Liver (tissue), 9 donors: Measurements from ENCODE around the gene LHFPL6. TPM values are rescaled to one million over a fixed set of nuclear protein-coding genes. Genes with fewer than 3 reads are reported as not detected.

Source experiments
- DNase-seq: peaks from one replicate; pipeline ENCODE4 v3.0.0-alpha.2; 2017; ENCODE audit warnings: low spot score
- H3K27ac ChIP-seq, 2 donors: one replicate each; pipeline ENCODE4 v1.7.0; 2013; ENCODE audit warnings: inconsistent platforms in 2 of 2, low read length in 2 of 2, control low read depth in 1 of 2, low read depth in 1 of 2, mild to moderate bottlenecking in 1 of 2
- H3K27me3 ChIP-seq, 4 donors: one replicate each; pipeline versions ENCODE4 v1.6.1 to v1.7.0; 2013; ENCODE audit warnings: low read length in 3 of 4, inconsistent platforms in 1 of 4, mild to moderate bottlenecking in 1 of 4, moderate library complexity in 1 of 4; ENCODE audit not compliant: control insufficient read depth in 4 of 4, insufficient read depth in 4 of 4
- H3K36me3 ChIP-seq, 4 donors: one replicate each; pipeline versions ENCODE4 v1.6.1 to v1.7.0; 2013; ENCODE audit warnings: low read length in 3 of 4, mild to moderate bottlenecking in 3 of 4, low read depth in 1 of 4, moderate library complexity in 1 of 4; ENCODE audit not compliant: control insufficient read depth in 4 of 4, insufficient read depth in 3 of 4
- H3K4me1 ChIP-seq, 4 donors: one replicate each; pipeline versions ENCODE4 v1.6.1 to v1.7.0; 2013; ENCODE audit warnings: low read length in 3 of 4, mild to moderate bottlenecking in 3 of 4, moderate library complexity in 1 of 4; ENCODE audit not compliant: control insufficient read depth in 4 of 4, insufficient read depth in 4 of 4
- H3K4me3 ChIP-seq, 3 donors: one replicate each; pipeline versions ENCODE4 v1.6.1 to v1.7.0; 2013; ENCODE audit warnings: low read length in 3 of 3, control low read depth in 1 of 3, low read depth in 1 of 3, mild to moderate bottlenecking in 1 of 3
- H3K9ac ChIP-seq, 2 donors: one replicate each; pipeline ENCODE4 v1.7.0; 2013; ENCODE audit warnings: low read length in 2 of 2, mild to moderate bottlenecking in 2 of 2, moderate library complexity in 2 of 2, control low read depth in 1 of 2, low read depth in 1 of 2
- H3K9me3 ChIP-seq, 4 donors: one replicate each; pipeline versions ENCODE4 v1.6.1 to v1.7.0; 2013; ENCODE audit warnings: low read length in 3 of 4; ENCODE audit not compliant: control insufficient read depth in 4 of 4
- EGR1 ChIP-seq, 2 donors: IDR thresholded peaks; 2 replicates each; pipeline ENCODE4 v1.6.1; 2016 to 2018; ENCODE audit warnings: antibody characterized with exemption in 2 of 2, low read depth in 2 of 2
- FOXA1 ChIP-seq: IDR thresholded peaks from 2 replicates; pipeline ENCODE4 v1.6.1; 2016; ENCODE audit warnings: antibody characterized with exemption
- FOXA2 ChIP-seq: IDR thresholded peaks from 2 replicates; pipeline ENCODE4 v1.6.1; 2016; ENCODE audit warnings: antibody characterized with exemption
- GABPA ChIP-seq, 2 donors: IDR thresholded peaks in 1 of 2; conservative IDR thresholded peaks in 1 of 2; 2 replicates each; pipeline ENCODE4 v1.6.1; 2016; ENCODE audit warnings: antibody characterized with exemption in 2 of 2, mild to moderate bottlenecking in 1 of 2, moderate library complexity in 1 of 2
- HNF4A ChIP-seq, 2 donors: conservative IDR thresholded peaks; 2 replicates each; pipeline ENCODE4 v1.6.1; 2016; ENCODE audit warnings: antibody characterized with exemption in 2 of 2, mild to moderate bottlenecking in 2 of 2
- HNF4G ChIP-seq: IDR thresholded peaks from 2 replicates; pipeline ENCODE4 v1.6.1; 2016; ENCODE audit warnings: antibody characterized with exemption
- JUND ChIP-seq, 2 donors: IDR thresholded peaks; 2 replicates each; pipeline ENCODE4 v1.6.1; 2016; ENCODE audit warnings: antibody characterized with exemption in 2 of 2
- NR2F2 ChIP-seq: IDR thresholded peaks from 2 replicates; pipeline ENCODE4 v1.6.1; 2016; ENCODE audit warnings: antibody characterized with exemption
- RAD21 ChIP-seq, 2 donors: IDR thresholded peaks; 2 replicates each; pipeline ENCODE4 v1.6.1; 2016; ENCODE audit warnings: antibody characterized with exemption in 2 of 2, mild to moderate bottlenecking in 2 of 2
- RXRA ChIP-seq, 2 donors: IDR thresholded peaks; 2 replicates each; pipeline ENCODE4 v1.6.1; 2017 to 2018; ENCODE audit warnings: antibody characterized with exemption in 2 of 2, mild to moderate bottlenecking in 1 of 2
- SP1 ChIP-seq: IDR thresholded peaks from 2 replicates; pipeline ENCODE4 v1.6.1; 2018; ENCODE audit warnings: antibody characterized with exemption, mild to moderate bottlenecking
- TAF1 ChIP-seq: conservative IDR thresholded peaks from 2 replicates; pipeline ENCODE4 v1.6.1; 2016; ENCODE audit warnings: antibody characterized with exemption, mild to moderate bottlenecking
- YY1 ChIP-seq: IDR thresholded peaks from 2 replicates; pipeline ENCODE4 v1.6.1; 2016; ENCODE audit warnings: antibody characterized with exemption, mild to moderate bottlenecking
- WGBS: extraction: QIAGEN DNeasy Blood & Tissue Kit; methylation state at CpG from one replicate; pipeline ENCODE4 v1.1.7; 2013; 5-methylcytosine and 5-hydroxymethylcytosine counted together
- polyA plus RNA-seq, 2 donors: library from polyadenylated mRNA; stranded (reverse) in 1 of 2; unstranded in 1 of 2; fragments of 200-250 nt in 1 of 2; fragments of >200 nt in 1 of 2; fragmentation: Nextera tagmentation in 1 of 2; extraction: Ambion mirVana in 1 of 2; gene quantifications; one replicate each; pipeline versions ENCODE4 v1.2.1 to v1.2.3, GENCODE V29; 2013 to 2015
- total RNA-seq, 2 donors: library from RNA; depleted of rRNA; stranded (reverse); fragments of >200 nt; gene quantifications; one replicate each; pipeline ENCODE4 v1.2.3, GENCODE V29; 2014
- TF ChIP-seq, protein P1 (sequence below): IDR thresholded peaks from 2 replicates; pipeline ENCODE4 v1.6.1; 2016; ENCODE audit warnings: antibody characterized with exemption
- TF ChIP-seq, protein P2 (sequence below): fragments of 150-350 bp; IDR thresholded peaks from 2 replicates; pipeline ENCODE4 v1.5.1; 2017; ENCODE audit warnings: improper control_type of control experiment, low read depth, low read length; ENCODE audit not compliant: missing input control
- TF ChIP-seq, protein P3 (sequence below): IDR thresholded peaks from 2 replicates; pipeline ENCODE4 v1.6.1; 2016; ENCODE audit warnings: antibody characterized with exemption
- TF ChIP-seq, protein P4 (sequence below): IDR thresholded peaks from 2 replicates; pipeline ENCODE4 v1.6.1; 2016; ENCODE audit warnings: antibody characterized with exemption
- TF ChIP-seq, protein P5 (sequence below): IDR thresholded peaks from 2 replicates; pipeline ENCODE4 v1.6.1; 2016; ENCODE audit warnings: antibody characterized with exemption, mild to moderate bottlenecking
- donor health status: healthy.
- donor health status: healthy.
- donor health status: healthy.
- donor health status: healthy.
- donor health status: healthy.

Gene LHFPL6
- total and polyA plus RNA-seq, 4 donors, result 2.6 to 8.3 (median 5.5) TPM

DNA sequence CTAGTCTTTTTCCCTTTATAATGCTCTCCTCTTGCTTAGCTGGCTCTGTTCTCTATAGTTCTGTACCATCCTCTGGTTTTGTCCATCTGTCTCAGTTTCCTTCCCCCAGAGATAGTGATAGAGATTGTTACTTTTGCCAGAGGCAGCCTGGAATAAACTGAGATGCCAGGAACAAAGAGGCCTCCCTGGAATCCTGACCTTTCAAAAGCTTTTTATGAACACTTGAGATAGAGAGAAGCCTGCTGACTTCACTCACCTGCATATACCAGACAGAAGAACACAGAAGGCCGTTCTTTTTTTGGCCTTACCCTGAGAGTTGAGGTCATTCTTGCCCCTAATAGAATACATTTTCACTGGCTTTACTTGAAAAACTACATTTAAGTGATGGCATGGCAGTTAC, 150.2 kb downstream of the LHFPL6 start:
- Histone ChIP-seq H3K27me3 (no peaks in the 10 kb centered on the region), H3K4me1 (peaks cover 0 to 2% (median under 1%) of the 10 kb centered on the region in 4 donors), H3K9ac (no peak overlapping the region), H3K9me3 (no peaks in the 10 kb centered on the region), H3K4me3 (no peak overlapping the region), H3K36me3 (no peaks in the 10 kb centered on the region), H3K27ac (no peak overlapping the region)
- no peak for TF ChIP-seq EGR1 (IDR thresholded peaks at IDR 0.05; ENCODE audit: low read depth in 2 of 2)
- no peak for TF ChIP-seq YY1
- no peak for TF ChIP-seq TAF1
- WGBS, result 68% methylated on average over 1 of the region's 1 CpG
- no peak for DNase-seq

DNA sequence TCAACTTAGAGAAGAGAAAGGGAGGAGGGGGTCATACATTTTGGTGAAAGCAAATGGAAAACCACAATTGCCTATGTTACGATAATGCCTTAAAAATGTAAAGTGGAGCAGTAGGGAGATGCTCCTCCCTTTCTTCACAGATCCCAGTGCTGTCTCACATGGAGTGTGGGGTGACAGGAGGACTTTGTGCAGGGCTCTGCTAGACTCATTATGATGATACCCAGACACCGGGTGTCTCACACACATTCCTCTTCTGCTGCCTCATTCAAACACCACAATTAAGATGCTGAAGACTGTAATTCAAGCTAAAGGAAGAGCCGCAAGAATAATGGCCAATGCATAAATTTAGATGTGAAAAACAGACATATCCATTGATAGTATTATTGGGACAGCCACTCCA, 150.6 kb downstream of the LHFPL6 start:
- Histone ChIP-seq H3K27me3 (no peaks in the 10 kb centered on the region), H3K4me3 (no peak overlapping the region), H3K27ac (no peak overlapping the region), H3K36me3 (no peaks in the 10 kb centered on the region), H3K4me1 (peaks cover 0 to 2% (median under 1%) of the 10 kb centered on the region in 4 donors), H3K9ac (no peak overlapping the region), H3K9me3 (no peaks in the 10 kb centered on the region)
- TF ChIP-seq HNF4A (conservative IDR thresholded peaks at IDR 0.05) (no peak), GABPA (IDR thresholded peaks at IDR 0.05 in 1 of 2, conservative IDR thresholded peaks at IDR 0.05 in 1 of 2) (no peak), RXRA (IDR thresholded peaks at IDR 0.05) (no peak), FOXA1 (no peak), FOXA2 (no peak), TAF1 (no peak), RAD21 (IDR thresholded peaks at IDR 0.05) (no peak), NR2F2 (no peak), SP1 (no peak), JUND (IDR thresholded peaks at IDR 0.05) (no peak), HNF4G (no peak), YY1 (no peak)
- TF ChIP-seq, protein P1, sequence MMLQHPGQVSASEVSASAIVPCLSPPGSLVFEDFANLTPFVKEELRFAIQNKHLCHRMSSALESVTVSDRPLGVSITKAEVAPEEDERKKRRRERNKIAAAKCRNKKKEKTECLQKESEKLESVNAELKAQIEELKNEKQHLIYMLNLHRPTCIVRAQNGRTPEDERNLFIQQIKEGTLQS, result no peak
- TF ChIP-seq, protein P2, sequence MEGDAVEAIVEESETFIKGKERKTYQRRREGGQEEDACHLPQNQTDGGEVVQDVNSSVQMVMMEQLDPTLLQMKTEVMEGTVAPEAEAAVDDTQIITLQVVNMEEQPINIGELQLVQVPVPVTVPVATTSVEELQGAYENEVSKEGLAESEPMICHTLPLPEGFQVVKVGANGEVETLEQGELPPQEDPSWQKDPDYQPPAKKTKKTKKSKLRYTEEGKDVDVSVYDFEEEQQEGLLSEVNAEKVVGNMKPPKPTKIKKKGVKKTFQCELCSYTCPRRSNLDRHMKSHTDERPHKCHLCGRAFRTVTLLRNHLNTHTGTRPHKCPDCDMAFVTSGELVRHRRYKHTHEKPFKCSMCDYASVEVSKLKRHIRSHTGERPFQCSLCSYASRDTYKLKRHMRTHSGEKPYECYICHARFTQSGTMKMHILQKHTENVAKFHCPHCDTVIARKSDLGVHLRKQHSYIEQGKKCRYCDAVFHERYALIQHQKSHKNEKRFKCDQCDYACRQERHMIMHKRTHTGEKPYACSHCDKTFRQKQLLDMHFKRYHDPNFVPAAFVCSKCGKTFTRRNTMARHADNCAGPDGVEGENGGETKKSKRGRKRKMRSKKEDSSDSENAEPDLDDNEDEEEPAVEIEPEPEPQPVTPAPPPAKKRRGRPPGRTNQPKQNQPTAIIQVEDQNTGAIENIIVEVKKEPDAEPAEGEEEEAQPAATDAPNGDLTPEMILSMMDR, result no peak
- TF ChIP-seq, protein P3, sequence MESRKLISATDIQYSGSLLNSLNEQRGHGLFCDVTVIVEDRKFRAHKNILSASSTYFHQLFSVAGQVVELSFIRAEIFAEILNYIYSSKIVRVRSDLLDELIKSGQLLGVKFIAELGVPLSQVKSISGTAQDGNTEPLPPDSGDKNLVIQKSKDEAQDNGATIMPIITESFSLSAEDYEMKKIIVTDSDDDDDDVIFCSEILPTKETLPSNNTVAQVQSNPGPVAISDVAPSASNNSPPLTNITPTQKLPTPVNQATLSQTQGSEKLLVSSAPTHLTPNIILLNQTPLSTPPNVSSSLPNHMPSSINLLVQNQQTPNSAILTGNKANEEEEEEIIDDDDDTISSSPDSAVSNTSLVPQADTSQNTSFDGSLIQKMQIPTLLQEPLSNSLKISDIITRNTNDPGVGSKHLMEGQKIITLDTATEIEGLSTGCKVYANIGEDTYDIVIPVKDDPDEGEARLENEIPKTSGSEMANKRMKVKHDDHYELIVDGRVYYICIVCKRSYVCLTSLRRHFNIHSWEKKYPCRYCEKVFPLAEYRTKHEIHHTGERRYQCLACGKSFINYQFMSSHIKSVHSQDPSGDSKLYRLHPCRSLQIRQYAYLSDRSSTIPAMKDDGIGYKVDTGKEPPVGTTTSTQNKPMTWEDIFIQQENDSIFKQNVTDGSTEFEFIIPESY, result no peak
- TF ChIP-seq, protein P4, sequence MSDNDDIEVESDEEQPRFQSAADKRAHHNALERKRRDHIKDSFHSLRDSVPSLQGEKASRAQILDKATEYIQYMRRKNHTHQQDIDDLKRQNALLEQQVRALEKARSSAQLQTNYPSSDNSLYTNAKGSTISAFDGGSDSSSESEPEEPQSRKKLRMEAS, result no peak
- TF ChIP-seq, protein P5, sequence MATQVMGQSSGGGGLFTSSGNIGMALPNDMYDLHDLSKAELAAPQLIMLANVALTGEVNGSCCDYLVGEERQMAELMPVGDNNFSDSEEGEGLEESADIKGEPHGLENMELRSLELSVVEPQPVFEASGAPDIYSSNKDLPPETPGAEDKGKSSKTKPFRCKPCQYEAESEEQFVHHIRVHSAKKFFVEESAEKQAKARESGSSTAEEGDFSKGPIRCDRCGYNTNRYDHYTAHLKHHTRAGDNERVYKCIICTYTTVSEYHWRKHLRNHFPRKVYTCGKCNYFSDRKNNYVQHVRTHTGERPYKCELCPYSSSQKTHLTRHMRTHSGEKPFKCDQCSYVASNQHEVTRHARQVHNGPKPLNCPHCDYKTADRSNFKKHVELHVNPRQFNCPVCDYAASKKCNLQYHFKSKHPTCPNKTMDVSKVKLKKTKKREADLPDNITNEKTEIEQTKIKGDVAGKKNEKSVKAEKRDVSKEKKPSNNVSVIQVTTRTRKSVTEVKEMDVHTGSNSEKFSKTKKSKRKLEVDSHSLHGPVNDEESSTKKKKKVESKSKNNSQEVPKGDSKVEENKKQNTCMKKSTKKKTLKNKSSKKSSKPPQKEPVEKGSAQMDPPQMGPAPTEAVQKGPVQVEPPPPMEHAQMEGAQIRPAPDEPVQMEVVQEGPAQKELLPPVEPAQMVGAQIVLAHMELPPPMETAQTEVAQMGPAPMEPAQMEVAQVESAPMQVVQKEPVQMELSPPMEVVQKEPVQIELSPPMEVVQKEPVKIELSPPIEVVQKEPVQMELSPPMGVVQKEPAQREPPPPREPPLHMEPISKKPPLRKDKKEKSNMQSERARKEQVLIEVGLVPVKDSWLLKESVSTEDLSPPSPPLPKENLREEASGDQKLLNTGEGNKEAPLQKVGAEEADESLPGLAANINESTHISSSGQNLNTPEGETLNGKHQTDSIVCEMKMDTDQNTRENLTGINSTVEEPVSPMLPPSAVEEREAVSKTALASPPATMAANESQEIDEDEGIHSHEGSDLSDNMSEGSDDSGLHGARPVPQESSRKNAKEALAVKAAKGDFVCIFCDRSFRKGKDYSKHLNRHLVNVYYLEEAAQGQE, result no peak
- 82% methylated on average over 3 of the region's 3 CpGs for WGBS
- no peak for DNase-seq
